AG04450 (cell line): ENCODE data around the gene COMMD4. TPM values are rescaled to one million over a fixed set of nuclear protein-coding genes. Genes with fewer than 3 reads are reported as not detected.

Experiments used
- CTCF ChIA-PET: fragments of 300-600, 350-600 bp; formaldehyde crosslinking; extraction: SDS; loops from one replicate; lab custom pipeline; 2022; ENCODE audit warnings: antibody characterized with exemption, inconsistent platforms; lab: Charles Lee
- POLR2A ChIA-PET: fragments of 350-600 bp; formaldehyde crosslinking; extraction: SDS; loops from one replicate; lab custom pipeline; 2021; ENCODE audit warnings: antibody characterized with exemption, inconsistent platforms; lab: Yijun Ruan, JAX
- DNase-seq: peaks from one replicate; pipeline ENCODE4 v3.0.0-alpha.2; 2011; ENCODE audit warnings: low read depth, low spot score
- H3K27ac ChIP-seq: one replicate; pipeline ENCODE4 v1.5.1; 2012; ENCODE audit warnings: low read depth, low read length, control low read depth
- H3K27me3 ChIP-seq: one replicate; pipeline ENCODE4 v1.6.0; 2012; ENCODE audit warnings: low read length; ENCODE audit not compliant: control insufficient read depth, insufficient read depth
- H3K4me3 ChIP-seq: 2 replicates; pipeline ENCODE4 v1.5.1; 2011; ENCODE audit warnings: mild to moderate bottlenecking, low read depth, low read length, control low read depth
- H3K9me3 ChIP-seq: 2 replicates; pipeline ENCODE4 v1.5.1; 2012; ENCODE audit warnings: low read length; ENCODE audit not compliant: control insufficient read depth, insufficient read depth
- polyA plus RNA-seq: library from polyadenylated mRNA; depleted of rRNA; stranded (reverse); fragments of >200 nt; gene quantifications from 2 replicates; pipeline ENCODE4 v1.2.3, GENCODE V29; 2011
- TF ChIP-seq, protein P1 (sequence below): IDR thresholded peaks from 2 replicates; pipeline ENCODE4 v1.5.1; 2011; ENCODE audit warnings: low read depth, low read length, control low read depth, inconsistent platforms

COMMD4 gene
- polyA plus RNA-seq, 1 experiment = 52.4 TPM

DNA sequence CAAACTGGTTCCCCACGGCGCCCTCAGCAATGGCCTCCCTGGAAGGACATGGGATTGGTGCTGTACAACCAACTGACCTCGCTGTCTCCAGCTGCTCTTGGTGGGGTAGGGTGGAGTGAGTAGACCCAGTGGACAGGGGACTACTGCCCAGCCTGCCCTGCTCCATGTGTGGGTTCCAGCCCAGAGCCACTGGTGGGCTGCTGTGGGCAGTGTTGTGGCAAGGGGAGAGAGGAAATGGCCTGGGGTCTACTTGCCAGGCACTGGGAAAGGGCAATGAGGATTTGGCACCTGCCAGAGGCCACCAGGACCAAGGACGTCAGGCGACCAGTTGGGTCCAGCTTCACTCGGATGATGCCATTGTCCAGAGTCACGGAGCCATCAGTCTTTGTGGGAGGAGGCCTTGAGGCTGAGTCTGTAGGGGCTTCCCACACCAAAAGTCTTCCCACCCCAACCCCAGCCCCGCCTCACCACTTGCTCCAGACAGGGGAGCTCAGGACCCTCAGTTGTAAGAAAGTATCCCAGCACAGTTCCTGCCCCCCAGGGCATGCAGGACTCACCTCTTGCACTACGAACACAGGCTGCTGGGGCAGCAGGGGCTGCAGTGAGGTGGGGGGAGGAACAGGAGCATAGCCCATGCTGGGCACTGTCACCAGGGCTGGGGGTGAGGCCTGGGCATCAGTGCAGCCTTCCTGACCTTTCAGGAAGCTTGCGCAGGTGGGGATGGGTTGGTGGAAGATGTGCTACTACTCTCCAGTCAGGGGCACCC lies 23.1 kb downstream of the COMMD4 start:
- no peak for DNase-seq
- H3K27ac ChIP-seq = no peak overlapping the region
- H3K27me3 ChIP-seq = no peaks in the 10 kb centered on the region
- TF ChIP-seq, protein P1, sequence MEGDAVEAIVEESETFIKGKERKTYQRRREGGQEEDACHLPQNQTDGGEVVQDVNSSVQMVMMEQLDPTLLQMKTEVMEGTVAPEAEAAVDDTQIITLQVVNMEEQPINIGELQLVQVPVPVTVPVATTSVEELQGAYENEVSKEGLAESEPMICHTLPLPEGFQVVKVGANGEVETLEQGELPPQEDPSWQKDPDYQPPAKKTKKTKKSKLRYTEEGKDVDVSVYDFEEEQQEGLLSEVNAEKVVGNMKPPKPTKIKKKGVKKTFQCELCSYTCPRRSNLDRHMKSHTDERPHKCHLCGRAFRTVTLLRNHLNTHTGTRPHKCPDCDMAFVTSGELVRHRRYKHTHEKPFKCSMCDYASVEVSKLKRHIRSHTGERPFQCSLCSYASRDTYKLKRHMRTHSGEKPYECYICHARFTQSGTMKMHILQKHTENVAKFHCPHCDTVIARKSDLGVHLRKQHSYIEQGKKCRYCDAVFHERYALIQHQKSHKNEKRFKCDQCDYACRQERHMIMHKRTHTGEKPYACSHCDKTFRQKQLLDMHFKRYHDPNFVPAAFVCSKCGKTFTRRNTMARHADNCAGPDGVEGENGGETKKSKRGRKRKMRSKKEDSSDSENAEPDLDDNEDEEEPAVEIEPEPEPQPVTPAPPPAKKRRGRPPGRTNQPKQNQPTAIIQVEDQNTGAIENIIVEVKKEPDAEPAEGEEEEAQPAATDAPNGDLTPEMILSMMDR = no peak
- no peaks in the 10 kb centered on the region; the same call in 1 of the 2 replicates for H3K9me3 ChIP-seq
- CTCF ChIA-PET = interaction anchor here (0.8 kb wide), 1 partner anchor 9 kb away, joined by 8 read pairs; no protein-coding TSS in a partner anchor
- POLR2A ChIA-PET = interaction anchor here (0.5 to 1.3 kb wide), 2 partner anchors 9 to 11 kb away, joined by 3 to 5 read pairs; no protein-coding TSS in a partner anchor
- no peak overlapping the region for H3K4me3 ChIP-seq

DNA sequence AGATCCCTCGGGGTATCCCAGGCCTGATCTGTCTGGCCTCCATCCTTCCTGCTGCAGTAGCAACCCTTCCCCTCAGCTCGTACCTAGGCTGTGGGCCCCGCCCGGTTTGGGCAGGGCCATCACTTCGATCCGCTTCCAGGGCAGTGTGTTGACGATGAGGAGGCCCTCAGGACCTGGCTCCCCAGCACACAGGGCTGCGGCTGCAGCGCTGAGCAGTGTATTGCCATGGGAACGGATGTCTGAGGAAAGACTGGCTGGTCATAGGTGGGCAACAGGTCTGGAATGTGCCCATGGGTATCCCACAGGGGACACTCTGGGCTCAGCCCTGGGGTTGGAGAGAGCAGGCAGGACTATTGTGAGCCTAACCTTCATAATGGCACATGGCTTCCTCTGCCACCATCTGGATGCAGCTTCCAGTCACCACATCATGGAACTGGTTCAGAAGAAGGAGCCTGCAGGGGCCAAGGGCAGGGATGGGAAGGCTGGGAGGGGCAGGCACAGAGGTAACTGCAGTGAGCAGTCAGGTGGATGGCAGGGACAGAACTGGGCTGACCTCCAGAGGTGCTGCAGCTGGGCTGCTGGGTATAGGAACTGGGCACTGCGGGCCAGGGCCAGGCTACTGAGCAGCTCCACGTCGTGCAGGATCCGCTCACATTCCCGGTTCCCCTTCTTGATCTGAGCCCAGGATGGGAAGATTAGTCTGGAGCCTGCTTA lies 23.8 kb downstream of the COMMD4 start:
- H3K27ac ChIP-seq = no peak overlapping the region
- no peak overlapping the region for H3K4me3 ChIP-seq
- H3K9me3 ChIP-seq = no peaks in the 10 kb centered on the region; the same call in 1 of the 2 replicates
- H3K27me3 ChIP-seq = no peaks in the 10 kb centered on the region
- CTCF ChIA-PET = interaction anchor here (0.8 kb wide), 1 partner anchor 8 kb away, joined by 8 read pairs; no protein-coding TSS in a partner anchor
- DNase-seq = no peak
- POLR2A ChIA-PET = interaction anchor here (0.5 to 1.3 kb wide), 2 partner anchors 8 to 12 kb away, joined by 3 to 5 read pairs; no protein-coding TSS in a partner anchor
- TF ChIP-seq, protein P1 = no peak

DNA sequence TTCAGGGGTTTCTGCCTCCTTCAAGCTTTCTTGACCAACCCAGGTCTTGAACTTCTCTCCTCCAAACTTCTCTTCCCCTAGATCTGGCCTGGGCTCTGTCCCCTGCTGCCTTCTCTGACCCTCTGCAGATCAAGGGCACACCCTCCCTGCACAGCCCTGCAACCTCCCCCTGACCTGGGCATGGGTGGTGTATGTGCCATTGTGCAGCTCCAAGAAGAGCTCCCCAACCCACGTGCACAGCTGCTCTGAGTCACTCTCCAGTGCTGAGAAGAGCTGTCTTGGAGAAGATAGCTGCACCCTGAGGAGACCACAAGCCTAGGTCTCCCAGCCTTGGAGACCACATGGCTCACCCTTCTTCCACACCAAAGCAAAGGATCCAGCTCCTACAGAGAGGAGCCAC lies 24.5 kb downstream of the COMMD4 start:
- CTCF ChIA-PET = no interaction called here
- no peaks in the 10 kb centered on the region; the same call in 1 of the 2 replicates for H3K9me3 ChIP-seq
- POLR2A ChIA-PET = interaction anchor here (1.2 kb wide), 1 partner anchor 91 kb away, joined by 3 read pairs; the partner anchor contains the start of gene SIN3A
- TF ChIP-seq, protein P1 = no peak
- no peaks in the 10 kb centered on the region for H3K27me3 ChIP-seq
- no peak for DNase-seq
- H3K27ac ChIP-seq = no peak overlapping the region
- no peak overlapping the region for H3K4me3 ChIP-seq

DNA sequence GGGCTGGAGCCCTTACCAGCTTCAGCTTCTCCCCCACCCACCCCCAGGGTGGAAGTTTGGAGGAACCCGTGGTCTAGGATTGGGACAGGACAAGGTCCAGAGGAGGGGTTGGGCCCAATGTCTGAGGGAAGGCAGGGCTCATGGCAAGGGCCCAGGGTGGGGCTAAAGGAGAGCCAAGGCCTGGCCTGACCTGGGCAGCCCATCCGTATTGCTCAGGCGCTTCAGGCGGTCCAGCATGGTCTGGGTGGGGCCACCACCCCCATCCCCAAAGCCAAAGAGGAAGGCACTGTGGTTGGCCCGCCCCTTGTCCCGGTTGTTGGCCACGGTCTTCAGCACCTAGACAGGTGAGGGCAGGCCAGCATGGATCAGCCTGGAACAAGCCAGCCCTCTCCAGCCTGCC lies 25.0 kb downstream of the COMMD4 start:
- no peak for DNase-seq
- H3K27ac ChIP-seq = no peak overlapping the region
- POLR2A ChIA-PET = interaction anchor here (1.2 kb wide), 1 partner anchor 91 kb away, joined by 3 read pairs; the partner anchor contains the start of gene SIN3A
- TF ChIP-seq, protein P1 = no peak
- no peaks in the 10 kb centered on the region; the same call in 1 of the 2 replicates for H3K9me3 ChIP-seq
- CTCF ChIA-PET = no interaction called here
- H3K27me3 ChIP-seq = no peaks in the 10 kb centered on the region
- no peak overlapping the region for H3K4me3 ChIP-seq
